Hematopoietic multipotent progenitor cell treated with erythropoietin and hydrocortisone succinate and interleukin-3 and kit ligand, for 17 days (in vitro differentiated cells): Measurements from ENCODE around the gene ANXA6.

Experiments
- DNase-seq: peaks from one replicate; pipeline ENCODE4 v3.0.0-alpha.2; 2015; ENCODE audit warnings: low spot score

ANXA6 gene

GRCh38 chr5:151128817-151129216 is 28.8 kb downstream of the ANXA6 start:
- no peak for DNase-seq

GRCh38 chr5:151127926-151128325 is 29.7 kb downstream of the ANXA6 start:
- DNase-seq: no peak

- DNase-seq: peak; percentile 75
Observed at GRCh38 chr5:151126199-151126645, 31.4 kb downstream of the ANXA6 start.

- DNase-seq: no peak
Observed at GRCh38 chr5:151125421-151125820, 32.2 kb downstream of the ANXA6 start.

- DNase-seq: peak; percentile 67
Observed at GRCh38 chr5:151123897-151124751, 33.5 kb downstream of the ANXA6 start.

- no peak for DNase-seq
Observed at GRCh38 chr5:151122828-151123227, 34.8 kb downstream of the ANXA6 start.

- no peak for DNase-seq
Observed at GRCh38 chr5:151121665-151122064, 35.9 kb downstream of the ANXA6 start.

GRCh38 chr5:151121095-151121494 is 36.5 kb downstream of the ANXA6 start:
- no peak for DNase-seq

- no peak for DNase-seq
Observed at GRCh38 chr5:151118913-151119575, 38.5 kb downstream of the ANXA6 start.

- DNase-seq: peak; percentile 78
Observed at GRCh38 chr5:151115272-151115905, 42.2 kb downstream of the ANXA6 start.

- DNase-seq: no peak
Observed at GRCh38 chr5:151113651-151114050, 43.9 kb downstream of the ANXA6 start.

- no peak for DNase-seq
Observed at GRCh38 chr5:151110992-151111391, 46.6 kb downstream of the ANXA6 start.

- DNase-seq: no peak
Observed at GRCh38 chr5:151110122-151110681, 47.4 kb downstream of the ANXA6 start.

GRCh38 chr5:151108566-151108965 is 49.0 kb downstream of the ANXA6 start:
- no peak for DNase-seq

GRCh38 chr5:151107738-151108520 is 49.6 kb downstream of the ANXA6 start:
- no peak for DNase-seq

GRCh38 chr5:151107084-151107483 is 50.5 kb downstream of the ANXA6 start:
- DNase-seq: no peak

- DNase-seq: no peak
Observed at GRCh38 chr5:151106509-151106908, 51.1 kb downstream of the ANXA6 start.

- no peak for DNase-seq
Observed at GRCh38 chr5:151106043-151106442, 51.5 kb downstream of the ANXA6 start.

- no peak for DNase-seq
Observed at GRCh38 chr5:151105561-151105960, 52.0 kb downstream of the ANXA6 start.

- no peak for DNase-seq
Observed at GRCh38 chr5:151104795-151105194, 52.8 kb downstream of the ANXA6 start.

- DNase-seq: no peak
Observed at GRCh38 chr5:151101746-151102145, 55.8 kb downstream of the ANXA6 start.

GRCh38 chr5:151101151-151101550 is 56.4 kb downstream of the ANXA6 start:
- DNase-seq: no peak
